IMR-90 (cell line): ENCODE results near the gene CCDC12. TPM values are rescaled to one million over a fixed set of nuclear protein-coding genes. Genes with fewer than 3 reads are reported as not detected.

Source experiments
- ATAC-seq: fragments of 200-7000 bp; cut with Tn5 transposase; 2 replicates; pipeline ENCODE4 v1.9.1; 2020; ENCODE audit warnings: low read depth, mild to moderate bottlenecking, moderate library complexity
- BruUV-seq: library from RNA; stranded (reverse); fragments of 400-500 nt; replicated peaks from 2 replicates; lab custom pipeline; 2021; lab: Mats Ljungman, UMichigan
- CTCF ChIA-PET: fragments of 300-600 bp; formaldehyde crosslinking; extraction: SDS; loops from one replicate; lab custom pipeline; 2021; ENCODE audit warnings: antibody characterized with exemption; lab: Yijun Ruan, JAX
- POLR2A ChIA-PET: fragments of 300-600 bp; sonication (Branson Sonifier 250); formaldehyde crosslinking; loops from one replicate; lab custom pipeline; 2022; ENCODE audit warnings: antibody characterized with exemption; ENCODE audit not compliant: unreplicated experiment; lab: Charles Lee
- DNase-seq: peaks from one replicate; pipeline ENCODE4 v3.0.0; 2013
- H2AFZ ChIP-seq: replicated peaks from 2 replicates; pipeline ENCODE3; 2013; ENCODE audit warnings: low read length, mild to moderate bottlenecking; ENCODE audit not compliant: poor library complexity
- H2AK5ac ChIP-seq: 2 replicates; pipeline ENCODE4 v1.6.1; 2013; ENCODE audit warnings: low read depth, low read length, inconsistent platforms
- H2AK9ac ChIP-seq: replicated peaks from 2 replicates; pipeline ENCODE3; 2013; ENCODE audit warnings: mild to moderate bottlenecking, low read depth, low read length, moderate library complexity; ENCODE audit not compliant: poor library complexity
- H2BK120ac ChIP-seq: 2 replicates; pipeline ENCODE4 v1.6.1; 2013; ENCODE audit warnings: low read depth, low read length, inconsistent platforms
- H2BK15ac ChIP-seq: 3 replicates; pipeline ENCODE4 v1.6.1; 2013; ENCODE audit warnings: low read depth, low read length, inconsistent platforms
- H2BK20ac ChIP-seq: 2 replicates; pipeline ENCODE4 v1.6.1; 2013; ENCODE audit warnings: low read depth, mild to moderate bottlenecking, inconsistent platforms, low read length, moderate library complexity
- H2BK5ac ChIP-seq: 2 replicates; pipeline ENCODE4 v1.6.1; 2013; ENCODE audit warnings: mild to moderate bottlenecking, low read depth, low read length, inconsistent platforms; ENCODE audit not compliant: poor library complexity, severe bottlenecking
- H3K14ac ChIP-seq: replicated peaks from 2 replicates; pipeline ENCODE4 v1.6.1; 2013; ENCODE audit warnings: low read depth, low read length, inconsistent platforms
- H3K18ac ChIP-seq: 2 replicates; pipeline ENCODE4 v1.6.1; 2013; ENCODE audit warnings: low read depth, low read length, control low read depth
- H3K23ac ChIP-seq: 2 replicates; pipeline ENCODE4 v1.6.1; 2013; ENCODE audit warnings: low read depth, low read length, inconsistent platforms
- H3K27ac ChIP-seq: 2 replicates; pipeline ENCODE4 v1.5.1; 2013; ENCODE audit warnings: mild to moderate bottlenecking, control low read depth, low read length; ENCODE audit not compliant: insufficient read depth
- H3K27me3 ChIP-seq: 2 replicates; pipeline ENCODE4 v1.6.1; 2013; ENCODE audit warnings: low read length; ENCODE audit not compliant: control insufficient read depth, insufficient read depth
- H3K36me3 ChIP-seq: 2 replicates; pipeline ENCODE4 v1.6.1; 2013; ENCODE audit warnings: low read length, mixed read lengths; ENCODE audit not compliant: control insufficient read depth, insufficient read depth
- H3K4ac ChIP-seq: 2 replicates; pipeline ENCODE4 v1.6.1; 2013; ENCODE audit warnings: low read depth, low read length, inconsistent platforms
- H3K4me1 ChIP-seq: 2 replicates; pipeline ENCODE4 v1.6.1; 2013; ENCODE audit warnings: low read length, mixed read lengths; ENCODE audit not compliant: control insufficient read depth, insufficient read depth
- H3K4me2 ChIP-seq: 2 replicates; pipeline ENCODE4 v1.6.1; 2013; ENCODE audit warnings: low read depth, mild to moderate bottlenecking, control low read depth, low read length, moderate library complexity
- H3K4me3 ChIP-seq: 2 replicates; pipeline ENCODE4 v1.5.1; 2013; ENCODE audit warnings: low read depth, mild to moderate bottlenecking, control low read depth, low read length, moderate library complexity; ENCODE audit not compliant: insufficient read depth
- H3K56ac ChIP-seq: 2 replicates; pipeline ENCODE4 v1.6.1; 2013; ENCODE audit warnings: low read length, inconsistent platforms; ENCODE audit not compliant: insufficient read depth; ENCODE audit errors: extremely low read depth
- H3K79me1 ChIP-seq, 2 experiments: 2 replicates each; pipeline ENCODE4 v1.6.1; 2013; ENCODE audit warnings: low read length in 2 of 2, inconsistent platforms in 1 of 2, low read depth in 1 of 2
- H3K9ac ChIP-seq: 2 replicates; pipeline ENCODE4 v1.6.1; 2013; ENCODE audit warnings: low read depth, low read length, control low read depth
- H3K9me1 ChIP-seq: 2 replicates; pipeline ENCODE4 v1.6.1; 2013; ENCODE audit warnings: low read length, inconsistent platforms; ENCODE audit not compliant: insufficient read depth
- H3K9me3 ChIP-seq: 2 replicates; pipeline ENCODE4 v1.6.1; 2013; ENCODE audit warnings: low read length; ENCODE audit not compliant: control insufficient read depth, insufficient read depth
- H4K20me1 ChIP-seq: 2 replicates; pipeline ENCODE4 v1.6.1; 2013; ENCODE audit warnings: low read length, inconsistent platforms; ENCODE audit not compliant: insufficient read depth
- H4K5ac ChIP-seq: 2 replicates; pipeline ENCODE4 v1.6.1; 2013; ENCODE audit warnings: mild to moderate bottlenecking, low read depth, low read length, control low read depth
- H4K8ac ChIP-seq, 2 experiments: 2 replicates each; pipeline ENCODE4 v1.6.1; 2013; ENCODE audit warnings: low read depth in 2 of 2, low read length in 2 of 2, control low read depth in 1 of 2, inconsistent platforms in 1 of 2
- H4K91ac ChIP-seq: 2 replicates; pipeline ENCODE4 v1.6.1; 2013; ENCODE audit warnings: low read depth, low read length, inconsistent platforms; ENCODE audit not compliant: insufficient read depth
- BHLHE40 ChIP-seq: fragments of 150-350 bp; IDR thresholded peaks from 2 replicates; pipeline ENCODE4 v1.6.1; 2016; ENCODE audit warnings: mild to moderate bottlenecking, low read depth, low read length
- CEBPB ChIP-seq: IDR thresholded peaks from 2 replicates; pipeline ENCODE4 v1.6.1; 2012; ENCODE audit warnings: low read depth, low read length, improper control_type of control experiment
- CHD1 ChIP-seq: IDR thresholded peaks from 2 replicates; pipeline ENCODE4 v1.6.1; 2012; ENCODE audit warnings: low read depth, low read length, improper control_type of control experiment
- FOS ChIP-seq: fragments of 150-350 bp; IDR thresholded peaks from 2 replicates; pipeline ENCODE4 v1.6.1; 2016; ENCODE audit warnings: low read depth, low read length
- MAFK ChIP-seq: IDR thresholded peaks from 2 replicates; pipeline ENCODE4 v1.6.1; 2012; ENCODE audit warnings: low read depth, low read length, improper control_type of control experiment
- MAZ ChIP-seq: IDR thresholded peaks from 2 replicates; pipeline ENCODE4 v1.6.1; 2012; ENCODE audit warnings: low read depth, mild to moderate bottlenecking, low read length, improper control_type of control experiment, moderate library complexity, borderline replicate concordance
- MXI1 ChIP-seq: IDR thresholded peaks from 2 replicates; pipeline ENCODE4 v1.6.1; 2012; ENCODE audit warnings: low read depth, mild to moderate bottlenecking, low read length, moderate library complexity, borderline replicate concordance
- NFE2L2 ChIP-seq: fragments of 150-350 bp; IDR thresholded peaks from 2 replicates; pipeline ENCODE4 v1.6.1; 2016; ENCODE audit warnings: low read depth, mild to moderate bottlenecking, low read length
- POLR2A ChIP-seq: IDR thresholded peaks from 2 replicates; pipeline ENCODE4 v1.6.1; 2012; ENCODE audit warnings: mild to moderate bottlenecking, low read depth, low read length
- RAD21 ChIP-seq: IDR thresholded peaks from 2 replicates; pipeline ENCODE4 v1.6.1; 2012; ENCODE audit warnings: low read length, improper control_type of control experiment
- RCOR1 ChIP-seq: IDR thresholded peaks from 2 replicates; pipeline ENCODE4 v1.6.1; 2012; ENCODE audit warnings: mild to moderate bottlenecking, low read length, improper control_type of control experiment; ENCODE audit not compliant: insufficient replicate concordance
- RFX5 ChIP-seq: IDR thresholded peaks from 2 replicates; pipeline ENCODE4 v1.8.0; 2012; ENCODE audit warnings: low read depth, mild to moderate bottlenecking, low read length, moderate library complexity
- SMC3 ChIP-seq: fragments of 150-350 bp; IDR thresholded peaks from 2 replicates; pipeline ENCODE4 v1.6.1; 2016; ENCODE audit warnings: low read depth, mild to moderate bottlenecking, antibody characterized with exemption, low read length, moderate library complexity
- WGBS, 2 experiments: methylation state at CpG; one replicate each; pipeline versions ENCODE4 v1.1.5 to v1.1.7; 2013; ENCODE audit warnings: missing lambda C conversion rate in 2 of 2; ENCODE audit not compliant: insufficient read length in 1 of 2; ENCODE audit errors: extremely low coverage in 2 of 2; 5-methylcytosine and 5-hydroxymethylcytosine counted together
- dilution Hi-C: fragments of 300-500 bp; cut with HindIII; formaldehyde crosslinking; loops from one replicate; pipeline ENCODE4 v1.14.3; 2018; ENCODE audit warnings: low sequenced_read_pairs; ENCODE audit not compliant: unreplicated experiment
- in situ Hi-C: fragments of 300-500 bp; cut with MboI; formaldehyde crosslinking; loops from 3 replicates; pipeline ENCODE4 v1.14.3; 2019; ENCODE audit warnings: low sequenced_read_pairs, inconsistent platforms, mixed read lengths
- intact Hi-C: fragments of 100-400 bp; cut with micrococcal nuclease; formaldehyde crosslinking; loops from 2 replicates; pipeline ENCODE4 v1.10.0; 2022
- polyA plus RNA-seq, 3 experiments: library from polyadenylated mRNA; depleted of rRNA; stranded (reverse); fragments of >200 nt; gene quantifications; 2 replicates each; pipeline ENCODE4 v1.2.3, GENCODE V29; 2012; ENCODE audit warnings: low replicate concordance in 1 of 3
- total RNA-seq: library from RNA; depleted of rRNA; stranded (reverse); fragments of >200 nt; gene quantifications from 2 replicates; pipeline ENCODE4 v1.2.3, GENCODE V29; 2012
- TF ChIP-seq, protein P1 (sequence below): fragments of 150-350 bp; IDR thresholded peaks from 2 replicates; pipeline ENCODE4 v1.6.1; 2016; ENCODE audit warnings: low read depth, mild to moderate bottlenecking, low read length, moderate library complexity, borderline replicate concordance
- TF ChIP-seq, protein P2 (sequence below): fragments of 150-350 bp; IDR thresholded peaks from 2 replicates; pipeline ENCODE4 v1.6.1; 2017; ENCODE audit warnings: mild to moderate bottlenecking, antibody characterized with exemption, low read length, low read depth
- TF ChIP-seq, protein P3 (sequence below): conservative IDR thresholded peaks from 2 replicates; pipeline ENCODE4 v1.5.1; 2012; ENCODE audit warnings: mild to moderate bottlenecking, low read depth, low read length, improper control_type of control experiment

Gene CCDC12
- total and polyA plus RNA-seq, 2 of the 4 experiments (the other 2 are of a cell fraction), result 15.2 to 35.1 TPM

DNA sequence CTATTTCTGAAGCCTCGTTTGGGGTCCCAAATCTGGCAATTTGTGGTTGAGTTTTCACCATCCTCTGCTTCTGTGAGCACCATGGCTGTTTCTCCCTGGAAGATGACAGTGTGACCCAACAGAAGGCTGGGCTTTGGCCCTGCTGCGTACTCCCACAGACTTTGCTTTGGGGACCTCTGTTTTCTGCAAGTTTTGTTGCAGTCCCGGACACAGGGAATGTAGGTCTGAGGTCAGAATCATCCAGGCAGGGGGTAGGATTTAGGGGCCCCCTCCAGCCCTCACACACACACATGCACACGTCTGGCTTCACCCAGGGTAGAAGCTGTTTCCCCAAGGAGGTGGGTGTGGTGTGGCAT lies 92.7 kb downstream of the CCDC12 start:
- TF ChIP-seq MAFK (no peak), RFX5 (no peak), MXI1 (no peak), RCOR1 (no peak), CEBPB (no peak), BHLHE40 (no peak), NFE2L2 (no peak), FOS (no peak), SMC3 (no peak), CHD1 (no peak), POLR2A (no peak), RAD21 (no peak), MAZ (no peak)
- TF ChIP-seq, protein P1, sequence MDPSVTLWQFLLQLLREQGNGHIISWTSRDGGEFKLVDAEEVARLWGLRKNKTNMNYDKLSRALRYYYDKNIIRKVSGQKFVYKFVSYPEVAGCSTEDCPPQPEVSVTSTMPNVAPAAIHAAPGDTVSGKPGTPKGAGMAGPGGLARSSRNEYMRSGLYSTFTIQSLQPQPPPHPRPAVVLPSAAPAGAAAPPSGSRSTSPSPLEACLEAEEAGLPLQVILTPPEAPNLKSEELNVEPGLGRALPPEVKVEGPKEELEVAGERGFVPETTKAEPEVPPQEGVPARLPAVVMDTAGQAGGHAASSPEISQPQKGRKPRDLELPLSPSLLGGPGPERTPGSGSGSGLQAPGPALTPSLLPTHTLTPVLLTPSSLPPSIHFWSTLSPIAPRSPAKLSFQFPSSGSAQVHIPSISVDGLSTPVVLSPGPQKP, result no peak
- TF ChIP-seq, protein P2, sequence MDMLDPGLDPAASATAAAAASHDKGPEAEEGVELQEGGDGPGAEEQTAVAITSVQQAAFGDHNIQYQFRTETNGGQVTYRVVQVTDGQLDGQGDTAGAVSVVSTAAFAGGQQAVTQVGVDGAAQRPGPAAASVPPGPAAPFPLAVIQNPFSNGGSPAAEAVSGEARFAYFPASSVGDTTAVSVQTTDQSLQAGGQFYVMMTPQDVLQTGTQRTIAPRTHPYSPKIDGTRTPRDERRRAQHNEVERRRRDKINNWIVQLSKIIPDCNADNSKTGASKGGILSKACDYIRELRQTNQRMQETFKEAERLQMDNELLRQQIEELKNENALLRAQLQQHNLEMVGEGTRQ, result no peak
- TF ChIP-seq, protein P3, sequence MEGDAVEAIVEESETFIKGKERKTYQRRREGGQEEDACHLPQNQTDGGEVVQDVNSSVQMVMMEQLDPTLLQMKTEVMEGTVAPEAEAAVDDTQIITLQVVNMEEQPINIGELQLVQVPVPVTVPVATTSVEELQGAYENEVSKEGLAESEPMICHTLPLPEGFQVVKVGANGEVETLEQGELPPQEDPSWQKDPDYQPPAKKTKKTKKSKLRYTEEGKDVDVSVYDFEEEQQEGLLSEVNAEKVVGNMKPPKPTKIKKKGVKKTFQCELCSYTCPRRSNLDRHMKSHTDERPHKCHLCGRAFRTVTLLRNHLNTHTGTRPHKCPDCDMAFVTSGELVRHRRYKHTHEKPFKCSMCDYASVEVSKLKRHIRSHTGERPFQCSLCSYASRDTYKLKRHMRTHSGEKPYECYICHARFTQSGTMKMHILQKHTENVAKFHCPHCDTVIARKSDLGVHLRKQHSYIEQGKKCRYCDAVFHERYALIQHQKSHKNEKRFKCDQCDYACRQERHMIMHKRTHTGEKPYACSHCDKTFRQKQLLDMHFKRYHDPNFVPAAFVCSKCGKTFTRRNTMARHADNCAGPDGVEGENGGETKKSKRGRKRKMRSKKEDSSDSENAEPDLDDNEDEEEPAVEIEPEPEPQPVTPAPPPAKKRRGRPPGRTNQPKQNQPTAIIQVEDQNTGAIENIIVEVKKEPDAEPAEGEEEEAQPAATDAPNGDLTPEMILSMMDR, result no peak
- no peak overlapping the region for H4K5ac ChIP-seq
- in situ Hi-C loops, result loop anchor here (25.0 kb wide), 1 partner anchor 397 kb away; the partner anchor contains the start of gene RTP3
- no peaks in the 10 kb centered on the region for H4K20me1 ChIP-seq
- H2AFZ ChIP-seq, result no peak overlapping the region
- no peak overlapping the region; the same call in 1 of the 2 replicates for H3K4me2 ChIP-seq
- H2BK5ac ChIP-seq, result no peak overlapping the region
- no peak overlapping the region for H2AK5ac ChIP-seq
- ChIA-PET CTCF (no interaction called here), POLR2A (no interaction called here)
- H3K56ac ChIP-seq, result no peak overlapping the region
- no TSS peak for BruUV-seq
- no peak overlapping the region for H2BK20ac ChIP-seq
- H4K91ac ChIP-seq, result no peak overlapping the region
- H3K9me3 ChIP-seq, result no peaks in the 10 kb centered on the region
- H3K23ac ChIP-seq, result 0 out of 2 replicates have a peak overlapping the region, but pooled peaks have one; percentile 0
- H3K9me1 ChIP-seq, result no peaks in the 10 kb centered on the region
- H3K27ac ChIP-seq, result no peak overlapping the region
- no peak overlapping the region for H3K4me3 ChIP-seq
- no peaks in the 10 kb centered on the region for H3K79me1 ChIP-seq
- no peak overlapping the region for H4K8ac ChIP-seq
- H2BK120ac ChIP-seq, result no peak overlapping the region
- intact Hi-C loops, result no loop called here
- H3K4ac ChIP-seq, result no peak overlapping the region
- WGBS, 2 experiments, result 30% methylated on average over 2 of the region's 4 CpGs; no CpG with 5 or more reads in 1 of the 2 experiments
- H3K9ac ChIP-seq, result no peak overlapping the region
- H3K36me3 ChIP-seq, result no peaks in the 10 kb centered on the region
- H3K4me1 ChIP-seq, result no peaks in the 10 kb centered on the region
- H2BK15ac ChIP-seq, result no peak overlapping the region
- ATAC-seq (no peak), DNase-seq (no peak)
- no peak overlapping the region for H3K18ac ChIP-seq
- H3K27me3 ChIP-seq, result peaks cover 72% of the 10 kb centered on the region
- no peak overlapping the region for H3K14ac ChIP-seq
- no peak overlapping the region for H2AK9ac ChIP-seq
- dilution Hi-C loops, result no loop called here
